GM20000 (cell line): ENCODE results near the gene AUH.

Experiments used
- DNase-seq: peaks from one replicate; pipeline ENCODE4 v3.0.0; 2012; ENCODE audit warnings: low spot score
- CTCF ChIP-seq: IDR thresholded peaks from 2 replicates; pipeline ENCODE4 v1.5.1; 2012; ENCODE audit warnings: mild to moderate bottlenecking, control low read depth; ENCODE audit errors: extremely low read depth, missing control alignments

AUH gene

GRCh38 chr9:91295357-91295756, 66.4 kb downstream of the AUH start:
- DNase-seq: no peak
- TF ChIP-seq CTCF: no peak

- DNase-seq: no peak
- no peak for TF ChIP-seq CTCF
These were observed 69.9 kb downstream of the AUH start for GRCh38 chr9:91291866-91292265.

GRCh38 chr9:91289244-91289643, 72.5 kb downstream of the AUH start:
- no peak for TF ChIP-seq CTCF
- DNase-seq: no peak

GRCh38 chr9:91285729-91286353, 75.9 kb downstream of the AUH start:
- DNase-seq: no peak
- no peak for TF ChIP-seq CTCF

- no peak for TF ChIP-seq CTCF
- DNase-seq: no peak
These were observed 79.4 kb downstream of the AUH start for GRCh38 chr9:91282292-91282691.

- TF ChIP-seq CTCF: no peak
- no peak for DNase-seq
These were observed 82.2 kb downstream of the AUH start for GRCh38 chr9:91279296-91280204.

GRCh38 chr9:91276513-91276912, 85.2 kb downstream of the AUH start:
- no peak for DNase-seq
- no peak for TF ChIP-seq CTCF
